ENCODE measurements around the gene LIME1. TPM values are rescaled to one million over a fixed set of nuclear protein-coding genes. Genes with fewer than 3 reads are reported as not detected.

LIME1 gene
- total RNA-seq, 2 donors from 2014 or later = 156 to 179 TPM

GRCh38 chr20:63693733-63694583, 42.5 kb upstream of the LIME1 start:
- no peaks in the 10 kb centered on the region for H3K36me3 Mint-ChIP-seq (ENCODE audit: low read depth)
- DNase-seq (no peak), ATAC-seq (no peak)
- H3K9me3 ChIP-seq (ENCODE audit: control insufficient read depth, low read length, poor library complexity, severe bottlenecking) = no peaks in the 10 kb centered on the region
- H3K4me3 Mint-ChIP-seq = peak overlapping the region; percentile 58
- H3K27me3 Mint-ChIP-seq = no peaks in the 10 kb centered on the region
- no peak overlapping the region for H3K27ac Mint-ChIP-seq
- peaks cover 8% of the 10 kb centered on the region for H3K4me1 Mint-ChIP-seq

- no peaks in the 10 kb centered on the region for H3K27me3 Mint-ChIP-seq
- H3K36me3 Mint-ChIP-seq (ENCODE audit: low read depth) = no peaks in the 10 kb centered on the region
- H3K27ac Mint-ChIP-seq = no peak overlapping the region
- DNase-seq (no peak), ATAC-seq (no peak)
- H3K4me1 Mint-ChIP-seq = peaks cover 10% of the 10 kb centered on the region
- H3K9me3 ChIP-seq (ENCODE audit: control insufficient read depth, low read length, poor library complexity, severe bottlenecking) = no peaks in the 10 kb centered on the region
- no peak overlapping the region for H3K4me3 Mint-ChIP-seq
Observed at GRCh38 chr20:63694584-63695423, 41.7 kb upstream of the LIME1 start.

- H3K4me3 Mint-ChIP-seq = peak overlapping the region; percentile 73
- H3K4me1 Mint-ChIP-seq = peaks cover 12% of the 10 kb centered on the region
- H3K27ac Mint-ChIP-seq = no peak overlapping the region
- no peak for ATAC-seq
- H3K9me3 ChIP-seq (ENCODE audit: control insufficient read depth, low read length, poor library complexity, severe bottlenecking) = no peaks in the 10 kb centered on the region
- no peak for DNase-seq
- no peaks in the 10 kb centered on the region for H3K27me3 Mint-ChIP-seq
- no peaks in the 10 kb centered on the region for H3K36me3 Mint-ChIP-seq (ENCODE audit: low read depth)
Observed at GRCh38 chr20:63695424-63696305, 40.8 kb upstream of the LIME1 start.

- Mint-ChIP-seq H3K4me1 (peaks cover 12% of the 10 kb centered on the region), H3K27me3 (no peaks in the 10 kb centered on the region), H3K4me3 (peak overlapping the region; percentile 73), H3K36me3 (ENCODE audit: low read depth) (no peaks in the 10 kb centered on the region), H3K27ac (no peak overlapping the region)
- ATAC-seq (peak; percentile 60), DNase-seq (no peak)
- H3K9me3 ChIP-seq (ENCODE audit: control insufficient read depth, low read length, poor library complexity, severe bottlenecking) = no peaks in the 10 kb centered on the region
Observed at GRCh38 chr20:63696306-63696627, 40.2 kb upstream of the LIME1 start.

- peak; percentile 48 for ATAC-seq
- Mint-ChIP-seq H3K27ac (no peak within 1 kb of the TSS), H3K4me1 (peaks cover 12% of the 10 kb centered on the region), H3K27me3 (no peaks in the 10 kb centered on the region), H3K36me3 (ENCODE audit: low read depth) (no peaks in the 10 kb centered on the region), H3K4me3 (peak within 1 kb of the TSS; percentile 73)
- no peak for DNase-seq
- H3K9me3 ChIP-seq (ENCODE audit: control insufficient read depth, low read length, poor library complexity, severe bottlenecking) = no peaks in the 10 kb centered on the region
Observed at GRCh38 chr20:63696628-63697356, 39.7 kb upstream of the LIME1 start, which contains the start of gene TNFRSF6B. TNFRSF6B (plus strand) TSS chr20:63696652; CDS start chr20:63696768, 116 bp downstream.

GRCh38 chr20:63697357-63697867, 39.1 kb upstream of the LIME1 start:
- peak overlapping the region; percentile 73 for H3K4me3 Mint-ChIP-seq
- no peak for ATAC-seq

GRCh38 chr20:63697868-63698545, 38.5 kb upstream of the LIME1 start:
- Mint-ChIP-seq H3K4me3 (peak overlapping the region; percentile 73), H3K4me1 (peaks cover 15% of the 10 kb centered on the region), H3K27me3 (no peaks in the 10 kb centered on the region), H3K27ac (no peak overlapping the region), H3K36me3 (ENCODE audit: low read depth) (no peaks in the 10 kb centered on the region)
- ATAC-seq (no peak), DNase-seq (no peak)
- H3K9me3 ChIP-seq (ENCODE audit: control insufficient read depth, low read length, poor library complexity, severe bottlenecking) = no peaks in the 10 kb centered on the region

More at GRCh38 chr20:63697357-63697867, 39.1 kb upstream of the LIME1 start:
- no peaks in the 10 kb centered on the region for H3K9me3 ChIP-seq (ENCODE audit: control insufficient read depth, low read length, poor library complexity, severe bottlenecking)
- no peaks in the 10 kb centered on the region for H3K27me3 Mint-ChIP-seq
- H3K36me3 Mint-ChIP-seq (ENCODE audit: low read depth) = no peaks in the 10 kb centered on the region
- DNase-seq = no peak
- no peak overlapping the region for H3K27ac Mint-ChIP-seq
- H3K4me1 Mint-ChIP-seq = peaks cover 13% of the 10 kb centered on the region

GRCh38 chr20:63698739-63699465, 37.6 kb upstream of the LIME1 start:
- no peak overlapping the region for H3K27ac Mint-ChIP-seq
- peak; percentile 38 for ATAC-seq
- H3K4me3 Mint-ChIP-seq = peak overlapping the region; percentile 31
- H3K4me1 Mint-ChIP-seq = peaks cover 15% of the 10 kb centered on the region
- no peaks in the 10 kb centered on the region for H3K27me3 Mint-ChIP-seq
- no peak for DNase-seq
- H3K9me3 ChIP-seq (ENCODE audit: control insufficient read depth, low read length, poor library complexity, severe bottlenecking) = no peaks in the 10 kb centered on the region
- no peaks in the 10 kb centered on the region for H3K36me3 Mint-ChIP-seq (ENCODE audit: low read depth)

- H3K27me3 Mint-ChIP-seq = no peaks in the 10 kb centered on the region
- H3K27ac Mint-ChIP-seq = no peak overlapping the region
- DNase-seq (no peak), ATAC-seq (no peak)
- peak overlapping the region; percentile 31 for H3K4me3 Mint-ChIP-seq
- H3K36me3 Mint-ChIP-seq (ENCODE audit: low read depth) = no peaks in the 10 kb centered on the region
- H3K9me3 ChIP-seq (ENCODE audit: control insufficient read depth, low read length, poor library complexity, severe bottlenecking) = no peaks in the 10 kb centered on the region
- H3K4me1 Mint-ChIP-seq = peaks cover 15% of the 10 kb centered on the region
Observed at GRCh38 chr20:63699466-63700198, 36.8 kb upstream of the LIME1 start.

- H3K9me3 ChIP-seq (ENCODE audit: control insufficient read depth, low read length, poor library complexity, severe bottlenecking) = no peaks in the 10 kb centered on the region
- no peak for DNase-seq
Observed at GRCh38 chr20:63700199-63701050, 36.0 kb upstream of the LIME1 start.

More at GRCh38 chr20:63700199-63701050, 36.0 kb upstream of the LIME1 start:
- ATAC-seq = no peak
- Mint-ChIP-seq H3K27me3 (no peaks in the 10 kb centered on the region), H3K27ac (no peak overlapping the region), H3K4me3 (no peak overlapping the region), H3K4me1 (peaks cover 16% of the 10 kb centered on the region), H3K36me3 (ENCODE audit: low read depth) (no peaks in the 10 kb centered on the region)

All from T-helper 17 cell (primary cell).